ENCODE data around the gene NDUFV1.

GRCh38 chr11:67638535-67639437 lies 32.0 kb downstream of the NDUFV1 start:
- TF ChIP-seq YY1 (IDR thresholded peaks at IDR 0.05; ENCODE audit: insufficient read depth, insufficient read length) (no peak), ZNF274 (IDR thresholded peaks at IDR 0.05; ENCODE audit: low read depth, low read length) (no peak)
